Kidney epithelial cell (primary cell): ENCODE data around the gene UBAC2. TPM values are rescaled to one million over a fixed set of nuclear protein-coding genes. Genes with fewer than 3 reads are reported as not detected.

Experiments used
- DNase-seq: peaks from one replicate; pipeline ENCODE4 v3.0.0-alpha.2; 2010; ENCODE audit warnings: low read depth
- H3K27me3 ChIP-seq: 2 replicates; pipeline ENCODE4 v1.6.0; 2011; ENCODE audit warnings: low read length; ENCODE audit not compliant: control insufficient read depth, insufficient read depth
- H3K36me3 ChIP-seq: 2 replicates; pipeline ENCODE4 v1.5.1; 2011; ENCODE audit warnings: low read length; ENCODE audit not compliant: control insufficient read depth, insufficient read depth
- H3K4me3 ChIP-seq: 2 replicates; pipeline ENCODE4 v1.5.1; 2011; ENCODE audit warnings: low read depth, mild to moderate bottlenecking, control low read depth, low read length
- CTCF ChIP-seq: IDR thresholded peaks from 2 replicates; pipeline ENCODE4 v1.5.1; 2011; ENCODE audit warnings: mild to moderate bottlenecking, moderate library complexity, low read length, control low read depth, inconsistent platforms; ENCODE audit not compliant: insufficient read depth, poor library complexity, severe bottlenecking
- total RNA-seq: library from RNA; depleted of rRNA; stranded (reverse); fragments of >200 nt; gene quantifications from 2 replicates; pipeline ENCODE4 v1.2.3, GENCODE V29; 2015

The UBAC2 gene
- total RNA-seq, 1 donor from 2014 or later: 83.6 TPM

GRCh38 chr13:99326012-99326411 is 125.4 kb downstream of the UBAC2 start:
- H3K36me3 ChIP-seq: no peaks in the 10 kb centered on the region

GRCh38 chr13:99327126-99327525 is 126.5 kb downstream of the UBAC2 start:
- TF ChIP-seq CTCF: no peak
- H3K27me3 ChIP-seq: no peaks in the 10 kb centered on the region
- DNase-seq: no peak
- H3K36me3 ChIP-seq: no peaks in the 10 kb centered on the region
- H3K4me3 ChIP-seq: no peak overlapping the region

More at GRCh38 chr13:99326012-99326411, 125.4 kb downstream of the UBAC2 start:
- no peak overlapping the region for H3K4me3 ChIP-seq
- no peak for DNase-seq
- TF ChIP-seq CTCF: no peak
- H3K27me3 ChIP-seq: no peaks in the 10 kb centered on the region

GRCh38 chr13:99327761-99328160 is 127.1 kb downstream of the UBAC2 start:
- Histone ChIP-seq H3K4me3 (no peak overlapping the region), H3K36me3 (no peaks in the 10 kb centered on the region), H3K27me3 (no peaks in the 10 kb centered on the region)
- DNase-seq: no peak
- no peak for TF ChIP-seq CTCF

GRCh38 chr13:99329477-99329876 is 128.8 kb downstream of the UBAC2 start:
- no peak for TF ChIP-seq CTCF
- Histone ChIP-seq H3K27me3 (no peaks in the 10 kb centered on the region), H3K36me3 (no peaks in the 10 kb centered on the region), H3K4me3 (no peak overlapping the region)
- no peak for DNase-seq

- TF ChIP-seq CTCF: no peak
- no peaks in the 10 kb centered on the region for H3K27me3 ChIP-seq
- no peak overlapping the region for H3K4me3 ChIP-seq
- no peak for DNase-seq
- H3K36me3 ChIP-seq: no peaks in the 10 kb centered on the region
These were observed 130.3 kb downstream of the UBAC2 start for GRCh38 chr13:99330942-99331341.

- Histone ChIP-seq H3K27me3 (no peaks in the 10 kb centered on the region), H3K36me3 (no peaks in the 10 kb centered on the region), H3K4me3 (no peak overlapping the region)
- DNase-seq: no peak
- no peak for TF ChIP-seq CTCF
These were observed 131.2 kb downstream of the UBAC2 start for GRCh38 chr13:99331881-99332293.
